SK-N-SH treated with all-trans-retinoic acid at 6 μM for 48 hours (cell line): ENCODE data around the gene SIRPB2.

Experiments
- ARNTL ChIP-seq: fragments of 450-650 bp; formaldehyde crosslinking; IDR thresholded peaks from 2 replicates; pipeline ENCODE4 v1.5.0; 2020; ENCODE audit warnings: low read depth, mild to moderate bottlenecking, moderate library complexity, borderline replicate concordance
- BACH2 ChIP-seq: fragments of 250-450 bp; sonication (Bioruptor Pico); IDR thresholded peaks from 2 replicates; pipeline ENCODE4 v1.9.0; 2021; ENCODE audit warnings: mild to moderate bottlenecking, borderline replicate concordance
- CSRNP3 ChIP-seq: fragments of 250-450 bp; sonication (Bioruptor Pico); IDR thresholded peaks from 2 replicates; pipeline ENCODE4 v1.5.1; 2021; ENCODE audit warnings: mild to moderate bottlenecking, moderate library complexity
- ESRRG ChIP-seq: fragments of 250-450 bp; sonication (Bioruptor Pico); IDR thresholded peaks from 2 replicates; pipeline ENCODE4 v1.6.1; 2021; ENCODE audit warnings: mild to moderate bottlenecking
- POU6F1 ChIP-seq: fragments of 250-450 bp; sonication (Bioruptor Pico); IDR thresholded peaks from 2 replicates; pipeline ENCODE4 v1.8.0; 2021; ENCODE audit warnings: low read depth, mild to moderate bottlenecking, moderate library complexity, borderline replicate concordance
- RARB ChIP-seq: fragments of 250-450 bp; sonication (Bioruptor Pico); IDR thresholded peaks from 2 replicates; pipeline ENCODE4 v1.8.0; 2021; ENCODE audit warnings: mild to moderate bottlenecking, moderate library complexity
- TOX ChIP-seq: fragments of 250-450 bp; sonication (Bioruptor Pico); IDR thresholded peaks from 2 replicates; pipeline ENCODE4 v1.8.0; 2021; ENCODE audit warnings: mild to moderate bottlenecking, moderate library complexity, borderline replicate concordance
- ZC3H10 ChIP-seq: fragments of 250-450 bp; sonication (Bioruptor Pico); IDR thresholded peaks from 2 replicates; pipeline ENCODE4 v1.5.1; 2021; ENCODE audit warnings: mild to moderate bottlenecking, moderate library complexity
- ZFP3 ChIP-seq: fragments of 250-450 bp; sonication (Bioruptor Pico); IDR thresholded peaks from 2 replicates; pipeline ENCODE4 v1.5.0; 2020; ENCODE audit warnings: mild to moderate bottlenecking, moderate library complexity
- ZFP30 ChIP-seq: fragments of 450-650 bp; formaldehyde crosslinking; IDR thresholded peaks from 2 replicates; pipeline ENCODE4 v1.5.0; 2022; ENCODE audit warnings: mild to moderate bottlenecking, moderate library complexity
- ZNF565 ChIP-seq: fragments of 450-650 bp; formaldehyde crosslinking; conservative IDR thresholded peaks from 2 replicates; pipeline ENCODE4 v1.5.0; 2020; ENCODE audit warnings: low read depth, mild to moderate bottlenecking, moderate library complexity
- TF ChIP-seq, protein P1 (sequence below): fragments of 250-450 bp; sonication (Bioruptor Pico); IDR thresholded peaks from 2 replicates; pipeline ENCODE4 v1.8.0; 2020; ENCODE audit warnings: mild to moderate bottlenecking, moderate library complexity, borderline replicate concordance

- TF ChIP-seq ZFP3 (CRISPR knock-in tag) (no peak), CSRNP3 (no peak), POU6F1 (CRISPR knock-in tag) (no peak), TOX (CRISPR knock-in tag) (no peak), ARNTL (no peak), ZFP30 (no peak), ESRRG (CRISPR knock-in tag) (no peak), ZNF565 (CRISPR knock-in tag) (no peak), RARB (no peak), ZC3H10 (no peak), BACH2 (CRISPR knock-in tag) (no peak)
- TF ChIP-seq, protein P1, sequence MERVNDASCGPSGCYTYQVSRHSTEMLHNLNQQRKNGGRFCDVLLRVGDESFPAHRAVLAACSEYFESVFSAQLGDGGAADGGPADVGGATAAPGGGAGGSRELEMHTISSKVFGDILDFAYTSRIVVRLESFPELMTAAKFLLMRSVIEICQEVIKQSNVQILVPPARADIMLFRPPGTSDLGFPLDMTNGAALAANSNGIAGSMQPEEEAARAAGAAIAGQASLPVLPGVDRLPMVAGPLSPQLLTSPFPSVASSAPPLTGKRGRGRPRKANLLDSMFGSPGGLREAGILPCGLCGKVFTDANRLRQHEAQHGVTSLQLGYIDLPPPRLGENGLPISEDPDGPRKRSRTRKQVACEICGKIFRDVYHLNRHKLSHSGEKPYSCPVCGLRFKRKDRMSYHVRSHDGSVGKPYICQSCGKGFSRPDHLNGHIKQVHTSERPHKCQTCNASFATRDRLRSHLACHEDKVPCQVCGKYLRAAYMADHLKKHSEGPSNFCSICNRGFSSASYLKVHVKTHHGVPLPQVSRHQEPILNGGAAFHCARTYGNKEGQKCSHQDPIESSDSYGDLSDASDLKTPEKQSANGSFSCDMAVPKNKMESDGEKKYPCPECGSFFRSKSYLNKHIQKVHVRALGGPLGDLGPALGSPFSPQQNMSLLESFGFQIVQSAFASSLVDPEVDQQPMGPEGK (CRISPR knock-in tag), result no peak
Measured at GRCh38 chr20:1469925-1470571, 21.2 kb downstream of the SIRPB2 start.
